ENCODE results near the gene EXT2.

The EXT2 gene

GRCh38 chr11:44203270-44204043 is 108.0 kb downstream of the EXT2 start:
- TF ChIP-seq GATA3 (IDR thresholded peaks at IDR 0.05; ENCODE audit: low read depth, low read length) = no peak
- no peak for TF ChIP-seq GATA2 (IDR thresholded peaks at IDR 0.05; ENCODE audit: low read depth, low read length)

DNA sequence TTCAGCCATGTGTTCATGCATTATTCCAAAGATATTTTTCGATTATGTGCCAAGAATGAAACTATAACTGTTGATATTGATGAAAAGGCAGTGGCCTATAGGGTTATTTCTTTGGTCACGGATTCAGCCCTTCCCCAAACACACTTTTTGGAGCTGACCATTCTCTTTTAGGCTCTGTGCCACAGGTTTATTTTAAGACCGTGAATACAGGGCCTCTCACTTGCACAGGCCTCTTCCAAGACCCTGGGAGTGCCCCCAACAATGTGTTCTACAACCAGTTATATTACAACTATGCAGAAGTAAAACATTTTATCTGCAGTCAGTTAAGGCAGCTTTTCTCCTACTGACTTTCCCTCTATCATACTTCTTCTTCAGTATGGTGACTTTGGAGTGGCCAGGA is 109.9 kb downstream of the EXT2 start:
- TF ChIP-seq GATA3 (IDR thresholded peaks at IDR 0.05; ENCODE audit: low read depth, low read length) = no peak
- no peak for TF ChIP-seq GATA2 (IDR thresholded peaks at IDR 0.05; ENCODE audit: low read depth, low read length)

DNA sequence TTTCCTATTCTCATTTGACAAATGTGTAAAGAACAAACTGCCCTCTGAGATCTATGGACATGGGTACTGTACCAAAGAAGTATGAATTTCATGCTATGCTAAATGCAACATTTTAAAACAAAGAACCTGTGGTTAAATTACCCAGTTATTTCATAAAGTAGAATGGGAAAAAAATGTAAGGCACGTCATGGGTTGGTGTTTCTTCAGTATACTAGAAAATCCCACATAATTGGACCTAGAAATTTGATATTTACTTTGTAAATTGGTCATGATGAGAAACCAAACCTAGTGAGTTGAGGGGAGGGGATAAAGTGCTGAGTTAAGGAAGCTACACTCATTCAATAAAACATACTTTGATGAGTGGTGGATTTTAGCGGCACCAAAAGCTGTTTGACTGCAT is 110.4 kb downstream of the EXT2 start:
- TF ChIP-seq GATA2 (IDR thresholded peaks at IDR 0.05; ENCODE audit: low read depth, low read length) (no peak), GATA3 (IDR thresholded peaks at IDR 0.05; ENCODE audit: low read depth, low read length) (no peak)

- TF ChIP-seq GATA3 (IDR thresholded peaks at IDR 0.05; ENCODE audit: low read depth, low read length) = no peak
- no peak for TF ChIP-seq GATA2 (IDR thresholded peaks at IDR 0.05; ENCODE audit: low read depth, low read length)
These were observed 111.8 kb downstream of the EXT2 start for GRCh38 chr11:44207292-44207691.

DNA sequence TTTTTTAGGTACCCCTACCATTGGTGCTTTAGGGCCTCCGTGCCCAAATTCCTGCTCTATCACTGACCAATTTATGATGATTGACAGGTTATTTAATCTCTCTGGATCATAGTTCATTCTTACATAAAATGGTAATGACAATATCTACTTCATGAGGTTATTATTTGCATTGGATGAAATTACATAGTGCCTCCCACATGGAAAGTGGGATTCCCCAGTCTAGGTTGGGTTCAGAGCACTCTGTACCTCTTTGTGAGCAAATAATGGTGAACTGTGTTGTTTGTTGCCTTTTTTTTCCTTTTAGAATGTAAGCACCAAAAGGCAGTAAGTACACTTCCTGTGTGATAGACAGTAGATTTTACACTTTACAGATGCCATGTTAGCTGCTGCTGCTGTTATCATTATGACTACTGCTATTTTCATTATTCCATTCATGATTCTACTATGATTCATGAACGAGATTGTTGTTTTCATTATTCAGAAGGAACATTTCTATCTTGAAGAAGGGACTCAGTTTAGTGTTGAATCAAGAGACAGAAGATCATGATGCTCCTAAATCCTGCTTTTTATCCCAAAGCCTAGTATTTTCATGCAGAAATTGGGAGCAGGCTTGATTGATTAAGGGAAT is 113.6 kb downstream of the EXT2 start:
- TF ChIP-seq GATA2 (IDR thresholded peaks at IDR 0.05; ENCODE audit: low read depth, low read length) (no peak), GATA3 (IDR thresholded peaks at IDR 0.05; ENCODE audit: low read depth, low read length) (no peak)

- TF ChIP-seq GATA3 (IDR thresholded peaks at IDR 0.05; ENCODE audit: low read depth, low read length) (no peak), GATA2 (IDR thresholded peaks at IDR 0.05; ENCODE audit: low read depth, low read length) (no peak)
These were observed 116.7 kb downstream of the EXT2 start for GRCh38 chr11:44212128-44212527.

DNA sequence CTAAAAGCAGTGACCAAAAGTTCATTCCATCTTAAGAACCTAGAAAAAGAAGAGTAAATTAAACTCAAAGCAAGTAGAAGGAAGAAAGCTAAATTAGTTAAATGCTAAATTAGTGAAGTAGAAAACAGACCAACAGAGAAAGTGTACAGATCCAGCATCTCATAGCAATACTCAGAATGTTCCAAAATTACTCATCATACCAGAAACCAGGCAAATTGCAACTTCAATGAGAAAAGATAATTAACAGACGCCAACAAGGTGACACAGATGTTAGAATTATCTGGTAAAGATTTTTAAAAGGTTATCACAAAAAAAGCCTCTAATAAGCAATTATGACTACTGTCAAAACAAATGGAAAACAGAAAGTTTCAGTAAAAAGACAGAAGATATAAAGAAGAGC is 117.7 kb downstream of the EXT2 start:
- TF ChIP-seq GATA2 (IDR thresholded peaks at IDR 0.05; ENCODE audit: low read depth, low read length) (no peak), GATA3 (IDR thresholded peaks at IDR 0.05; ENCODE audit: low read depth, low read length) (no peak)

DNA sequence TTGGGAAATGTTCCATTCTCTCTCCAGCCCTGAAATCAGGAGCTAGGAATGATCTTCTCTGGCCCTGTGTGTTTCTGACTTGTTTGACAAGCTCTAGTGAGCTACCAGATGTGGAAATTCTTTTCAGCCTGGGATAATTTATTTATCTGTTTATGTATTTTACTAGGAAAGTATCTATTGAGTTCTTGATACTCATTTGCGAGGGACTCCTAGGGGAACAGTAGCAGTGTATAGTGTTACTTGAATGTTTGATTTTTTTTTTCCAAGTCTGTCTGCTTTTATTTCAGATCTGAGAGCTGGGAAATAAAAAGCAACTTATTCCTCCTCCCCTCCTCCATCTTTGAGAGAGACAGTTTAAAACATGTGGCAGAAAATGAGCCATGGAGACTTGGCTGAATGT is 122.0 kb downstream of the EXT2 start:
- TF ChIP-seq GATA2 (IDR thresholded peaks at IDR 0.05; ENCODE audit: low read depth, low read length) (no peak), GATA3 (IDR thresholded peaks at IDR 0.05; ENCODE audit: low read depth, low read length) (no peak)

DNA sequence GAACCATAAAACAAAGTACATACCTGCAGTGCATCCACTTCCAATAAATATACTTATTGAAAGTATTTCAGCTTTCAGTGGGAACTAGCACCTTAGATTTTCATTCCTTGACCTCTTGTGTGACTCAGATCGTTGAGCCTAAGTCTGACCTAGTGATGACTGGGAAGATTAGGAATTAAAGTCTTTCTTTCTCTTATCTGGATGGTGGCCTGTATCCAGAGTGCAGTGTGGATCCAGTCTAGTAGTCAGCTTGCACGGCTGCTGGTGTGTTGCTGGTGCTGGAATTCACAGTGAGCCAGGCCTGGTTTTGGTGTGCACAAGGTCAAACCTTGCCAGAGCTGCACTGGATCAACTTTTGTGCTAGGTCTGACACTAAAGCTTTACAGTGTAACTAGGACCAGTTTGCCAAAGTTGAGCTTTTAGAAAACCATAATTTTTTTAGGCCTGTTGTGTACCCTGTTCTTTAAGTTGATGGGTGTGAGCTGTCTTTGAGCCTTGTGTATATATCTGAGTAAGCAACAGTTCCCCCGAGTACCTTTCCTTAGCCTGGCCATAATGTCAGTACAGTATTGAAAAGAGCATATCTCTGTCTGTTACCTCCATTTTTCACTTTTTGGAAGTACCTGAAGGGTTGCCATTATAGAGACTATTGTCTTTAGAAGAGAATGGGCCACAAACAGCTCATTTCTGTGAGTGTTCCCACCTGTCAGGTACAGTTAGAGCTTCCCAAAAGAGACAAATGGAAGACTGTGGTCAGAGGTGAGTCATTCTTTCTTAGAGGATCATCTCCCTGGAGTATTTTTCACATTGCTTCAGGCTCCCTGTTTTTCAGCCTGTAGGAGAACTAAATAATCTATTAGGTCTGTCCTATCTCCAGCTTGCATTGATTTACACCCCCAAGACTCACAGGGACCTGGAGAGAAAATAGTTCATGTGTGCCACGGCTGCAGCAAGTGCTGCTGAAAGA is 124.6 kb downstream of the EXT2 start:
- TF ChIP-seq GATA3 (IDR thresholded peaks at IDR 0.05; ENCODE audit: low read depth, low read length) (no peak), GATA2 (IDR thresholded peaks at IDR 0.05; ENCODE audit: low read depth, low read length) (no peak)

GRCh38 chr11:44221456-44221855 is 126.0 kb downstream of the EXT2 start:
- no peak for TF ChIP-seq GATA3 (IDR thresholded peaks at IDR 0.05; ENCODE audit: low read depth, low read length)
- TF ChIP-seq GATA2 (IDR thresholded peaks at IDR 0.05; ENCODE audit: low read depth, low read length) = no peak

- TF ChIP-seq GATA2 (IDR thresholded peaks at IDR 0.05; ENCODE audit: low read depth, low read length) (no peak), GATA3 (IDR thresholded peaks at IDR 0.05; ENCODE audit: low read depth, low read length) (no peak)
These were observed 126.5 kb downstream of the EXT2 start for GRCh38 chr11:44221992-44222391.

GRCh38 chr11:44223238-44223637 is 127.8 kb downstream of the EXT2 start:
- TF ChIP-seq GATA2 (IDR thresholded peaks at IDR 0.05; ENCODE audit: low read depth, low read length) (no peak), GATA3 (IDR thresholded peaks at IDR 0.05; ENCODE audit: low read depth, low read length) (no peak)

- TF ChIP-seq GATA2 (IDR thresholded peaks at IDR 0.05; ENCODE audit: low read depth, low read length) (no peak), GATA3 (IDR thresholded peaks at IDR 0.05; ENCODE audit: low read depth, low read length) (no peak)
These were observed 129.5 kb downstream of the EXT2 start for GRCh38 chr11:44224867-44225501.

- TF ChIP-seq GATA2 (IDR thresholded peaks at IDR 0.05; ENCODE audit: low read depth, low read length) (no peak), GATA3 (IDR thresholded peaks at IDR 0.05; ENCODE audit: low read depth, low read length) (no peak)
These were observed 131.0 kb downstream of the EXT2 start for GRCh38 chr11:44226490-44226889.
